Hematopoietic multipotent progenitor cell treated with erythropoietin and hydrocortisone succinate and interleukin-3 and kit ligand, for 15 days (in vitro differentiated cells): ENCODE results near the gene IQCC.

Experiments
- DNase-seq: peaks from one replicate; pipeline ENCODE4 v3.0.0-alpha.2; 2015; ENCODE audit warnings: low spot score

The IQCC gene

GRCh38 chr1:32224285-32224684, 18.8 kb downstream of the IQCC start:
- no peak for DNase-seq

GRCh38 chr1:32228771-32229170, 23.3 kb downstream of the IQCC start:
- DNase-seq: no peak

GRCh38 chr1:32231843-32232432, 26.5 kb downstream of the IQCC start:
- no peak for DNase-seq

DNA sequence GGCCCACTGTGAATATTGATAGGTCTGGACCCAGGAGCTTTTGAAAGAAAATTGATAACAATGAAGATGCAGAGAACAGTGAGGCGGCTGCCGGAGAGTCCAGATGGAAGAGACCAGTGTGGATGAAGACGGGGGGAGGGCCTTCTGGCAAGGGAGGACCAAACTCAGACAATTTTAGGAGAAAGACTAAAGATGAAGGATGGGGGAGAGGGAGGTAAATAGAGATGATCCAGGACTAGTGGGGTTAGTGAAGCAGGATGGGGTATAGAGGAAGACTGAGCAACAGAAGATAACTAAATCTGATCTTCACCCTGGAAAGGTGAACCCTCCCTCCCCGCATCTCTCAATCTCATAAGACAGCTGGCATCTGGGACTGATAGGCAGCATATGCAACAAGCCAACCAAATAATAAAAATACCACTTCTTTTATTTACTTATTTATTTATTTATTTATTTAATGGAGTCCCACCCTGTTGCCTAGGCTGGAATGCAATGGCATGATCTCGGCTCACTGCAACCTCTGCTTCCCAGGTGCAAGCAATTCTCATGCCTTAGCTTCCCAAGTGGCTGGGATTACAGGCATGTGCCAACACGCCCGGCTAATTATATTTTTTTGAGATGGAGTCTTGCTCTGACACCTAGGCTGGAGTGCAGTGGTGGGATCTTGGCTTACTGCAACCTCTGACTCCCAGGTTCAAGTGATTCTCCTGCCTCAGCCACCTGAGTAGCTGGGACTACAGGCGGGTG, 27.3 kb downstream of the IQCC start:
- DNase-seq: no peak

DNA sequence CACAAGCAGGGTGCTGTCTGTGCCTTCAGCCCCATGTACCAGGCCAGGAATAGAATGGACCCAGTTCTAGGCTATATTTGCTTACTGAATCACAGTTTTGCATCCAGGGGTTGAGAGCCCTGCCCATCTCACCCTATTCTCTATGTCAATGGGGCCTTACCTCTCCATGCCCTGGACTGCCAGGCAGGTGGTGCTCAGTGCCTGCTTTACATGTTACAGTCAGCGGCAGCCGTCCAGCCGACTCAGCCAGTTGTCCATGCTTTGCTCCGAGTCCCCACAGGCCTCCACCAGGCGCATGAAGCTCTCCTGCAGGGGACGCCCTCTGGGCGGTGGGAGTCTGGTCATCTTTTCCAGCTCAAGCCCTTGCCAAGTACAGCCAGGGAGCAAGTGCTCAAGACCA, 29.3 kb downstream of the IQCC start:
- DNase-seq: no peak

DNA sequence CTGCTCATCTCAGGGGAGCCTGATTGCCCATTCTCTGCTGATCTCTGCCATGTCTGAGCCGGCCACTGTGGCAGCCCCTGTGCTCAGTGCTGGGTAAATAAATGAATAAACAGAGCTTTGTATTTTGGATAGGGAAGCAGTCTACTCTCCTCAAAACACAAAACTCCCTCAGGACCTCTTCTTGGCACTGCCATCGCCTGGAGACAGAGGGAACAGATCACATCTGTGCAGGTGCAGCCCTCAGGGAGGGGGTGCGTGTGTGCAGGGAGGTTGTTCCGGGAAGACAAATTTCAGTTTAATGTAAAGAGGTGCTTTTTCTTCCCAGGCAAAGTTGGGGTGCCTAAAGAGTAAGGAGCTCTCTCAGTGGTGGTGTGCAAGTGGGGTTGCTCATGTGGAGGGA, 33.9 kb downstream of the IQCC start:
- DNase-seq: no peak

DNA sequence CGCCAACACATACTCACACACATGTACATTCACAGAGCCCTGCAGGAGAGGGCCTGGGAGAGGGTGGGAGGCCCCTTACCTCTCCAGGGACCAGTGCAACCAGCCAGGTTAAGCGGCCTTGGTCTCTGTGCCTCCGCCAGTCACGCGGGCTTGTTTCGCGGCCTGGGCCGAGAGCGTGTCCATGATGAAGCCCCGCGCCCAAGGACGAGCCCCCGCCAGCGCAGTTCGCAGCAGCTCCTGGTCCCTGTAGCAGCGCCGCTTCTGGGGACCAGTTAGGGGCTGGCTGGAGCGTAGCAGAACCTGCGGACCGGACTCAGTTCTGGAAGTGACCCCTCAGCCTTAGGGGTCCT, 34.3 kb downstream of the IQCC start:
- no peak for DNase-seq

- DNase-seq: no peak
These were observed 34.9 kb downstream of the IQCC start for GRCh38 chr1:32240140-32240951.

DNA sequence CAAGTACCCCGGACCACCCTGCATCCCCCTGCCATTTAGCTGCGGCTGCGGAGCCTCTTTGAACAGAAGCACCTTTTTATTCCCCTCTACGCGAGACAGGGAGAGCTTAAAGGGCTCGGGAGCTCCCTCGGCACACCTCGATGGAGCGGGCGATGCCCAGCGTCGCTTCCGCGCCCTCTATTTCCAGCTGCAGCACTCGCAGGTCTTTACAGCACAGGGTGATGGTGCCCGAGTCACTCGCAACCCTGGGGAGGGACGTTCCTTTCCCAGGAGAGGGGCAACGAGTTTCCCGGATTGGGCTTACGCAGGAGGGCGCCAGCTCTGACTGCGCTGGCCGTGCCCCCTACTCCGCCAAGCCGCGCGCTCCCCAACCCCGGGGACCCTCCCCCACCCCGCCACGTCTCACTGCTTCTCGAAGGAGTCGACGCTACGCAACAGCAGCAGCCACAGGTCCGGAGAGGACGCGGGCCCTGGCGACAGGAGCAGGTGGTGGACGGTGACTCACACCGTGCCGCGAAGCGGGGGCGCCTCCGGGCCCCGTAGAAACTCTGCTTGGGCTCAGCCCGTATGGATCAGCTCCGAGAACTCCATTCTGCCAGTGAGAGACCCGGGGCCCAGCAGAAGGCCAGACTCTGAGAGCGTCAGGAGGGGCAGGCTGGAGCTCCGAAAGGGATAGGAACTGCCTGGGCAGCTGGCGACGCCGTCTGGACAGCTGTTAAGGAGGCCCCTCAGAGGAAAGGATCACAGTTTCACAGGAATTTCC, 35.7 kb downstream of the IQCC start:
- DNase-seq: no peak

DNA sequence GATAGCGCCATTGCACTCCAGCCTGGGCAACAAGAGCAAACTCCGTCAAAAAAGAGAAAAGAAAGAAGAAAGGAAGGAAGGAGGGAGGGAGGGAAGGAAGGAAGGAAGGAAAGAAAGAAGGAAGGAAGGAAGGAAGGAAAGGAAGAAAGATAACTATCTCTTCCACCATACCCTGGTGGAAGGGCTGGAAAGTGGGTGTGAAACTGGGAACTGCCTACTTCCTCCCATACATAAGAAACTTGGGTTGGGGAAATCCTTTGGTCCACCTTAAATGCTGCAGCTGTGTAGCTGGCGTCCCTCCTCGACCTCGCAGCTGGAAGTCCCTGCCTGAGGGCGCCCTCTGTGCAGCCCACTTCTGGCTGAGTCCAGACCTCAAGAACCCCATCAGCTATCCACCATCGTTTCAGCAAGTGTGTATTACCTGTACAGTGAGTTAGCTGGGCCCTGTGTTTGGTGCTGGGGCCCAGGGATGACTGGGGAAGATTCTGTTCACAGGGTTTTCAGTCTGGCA, 36.9 kb downstream of the IQCC start:
- DNase-seq: no peak

DNA sequence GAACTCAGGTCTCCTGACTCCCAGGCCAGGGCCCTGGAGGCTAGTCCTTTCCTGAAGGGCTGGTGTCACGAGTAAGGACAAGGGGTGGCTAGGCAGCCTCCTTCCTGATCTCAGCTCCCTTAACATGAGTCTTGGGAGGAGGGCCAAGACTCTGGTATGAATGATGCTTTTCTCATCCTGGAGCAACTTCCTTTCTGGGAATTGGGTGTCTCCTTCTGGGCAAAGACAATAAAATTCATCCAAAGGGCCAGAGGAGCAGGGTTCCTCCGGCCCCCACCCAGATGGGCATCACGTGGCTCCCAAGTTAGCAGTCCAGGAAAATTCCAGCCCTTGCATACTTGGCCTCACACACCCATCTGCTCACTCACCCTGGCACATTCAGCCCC, 41.4 kb downstream of the IQCC start, which contains the start of gene FAM167B:
FAM167B (plus strand) TSS at position 335 of the 386 bp plus-strand sequence. CDS start 200 bp downstream, outside the sequence.
- DNase-seq: no peak

- no peak for DNase-seq
These were observed 42.0 kb downstream of the IQCC start for GRCh38 chr1:32247452-32247851.

DNA sequence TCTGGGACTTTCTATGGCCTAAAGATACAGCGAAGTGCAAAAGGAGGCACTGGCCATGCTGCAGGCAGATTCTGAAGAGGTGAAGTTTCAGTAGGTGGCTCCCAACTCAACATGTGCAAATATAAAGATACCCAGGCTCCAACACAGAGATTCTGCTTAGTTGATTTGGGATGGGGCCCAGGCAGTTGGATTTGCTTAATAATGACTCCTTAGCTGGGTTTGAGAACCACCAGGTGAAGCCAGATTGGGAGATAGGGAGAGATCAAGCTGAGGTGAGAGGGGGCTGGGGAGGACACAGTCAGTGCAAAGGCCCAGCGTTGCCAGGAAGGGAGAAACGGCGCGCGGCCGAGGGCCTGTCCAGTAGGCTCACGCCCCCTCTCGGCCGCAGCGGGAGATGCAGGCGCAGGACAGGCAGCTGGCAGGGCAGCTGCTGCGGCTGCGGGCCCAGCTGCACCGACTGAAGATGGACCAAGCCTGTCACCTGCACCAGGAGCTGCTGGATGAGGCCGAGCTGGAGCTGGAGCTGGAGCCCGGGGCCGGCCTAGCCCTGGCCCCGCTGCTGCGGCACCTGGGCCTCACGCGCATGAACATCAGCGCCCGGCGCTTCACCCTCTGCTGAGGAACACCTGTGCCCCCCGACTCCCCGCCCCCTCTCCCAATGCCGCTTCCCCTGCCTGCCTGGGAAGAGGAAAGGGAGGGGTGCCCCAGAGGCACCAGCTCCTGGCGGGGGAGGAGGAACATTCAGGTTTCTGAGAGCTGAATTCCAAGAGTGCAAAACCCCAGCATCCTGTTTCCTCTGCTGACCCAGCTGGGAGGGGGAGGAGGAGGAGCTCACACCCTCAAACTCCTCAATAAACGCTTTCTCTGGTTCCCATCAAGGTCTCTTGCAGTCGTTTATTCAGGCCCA, 42.8 kb downstream of the IQCC start:
- peak; percentile 75 for DNase-seq

DNA sequence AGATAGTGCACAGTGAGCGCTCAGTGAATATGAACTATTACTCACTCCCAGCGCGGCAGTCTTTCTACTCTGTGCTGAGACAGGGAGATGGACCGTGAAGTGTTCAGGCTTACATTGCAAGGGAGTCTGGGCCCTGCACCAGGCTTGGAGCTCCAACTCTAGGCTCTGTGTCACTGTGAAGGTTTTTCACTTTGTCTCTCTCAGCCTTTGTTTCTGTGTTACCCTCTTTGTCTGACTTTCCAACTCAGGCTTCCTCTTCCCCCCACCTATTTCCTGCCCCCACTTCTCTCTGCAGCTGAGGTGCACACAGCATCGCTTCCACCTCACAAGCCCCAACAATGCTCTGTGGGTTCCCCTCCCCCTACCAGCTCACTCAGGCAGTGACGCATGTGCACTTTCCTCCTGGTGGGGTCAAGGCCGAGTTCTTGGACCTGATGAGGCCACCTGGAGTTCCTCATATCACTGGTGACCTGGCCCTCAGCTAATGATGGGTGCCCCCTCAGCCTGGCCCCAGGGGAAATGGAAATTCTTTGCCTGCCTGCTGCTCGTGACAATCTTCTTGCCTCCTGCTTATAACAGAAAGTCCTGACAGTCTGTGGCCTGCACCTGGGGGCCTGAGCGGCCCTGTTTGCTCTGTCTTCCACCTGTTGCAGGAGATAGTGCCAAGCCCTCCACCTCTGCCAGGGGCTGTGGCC, 44.5 kb downstream of the IQCC start:
- DNase-seq: no peak

DNA sequence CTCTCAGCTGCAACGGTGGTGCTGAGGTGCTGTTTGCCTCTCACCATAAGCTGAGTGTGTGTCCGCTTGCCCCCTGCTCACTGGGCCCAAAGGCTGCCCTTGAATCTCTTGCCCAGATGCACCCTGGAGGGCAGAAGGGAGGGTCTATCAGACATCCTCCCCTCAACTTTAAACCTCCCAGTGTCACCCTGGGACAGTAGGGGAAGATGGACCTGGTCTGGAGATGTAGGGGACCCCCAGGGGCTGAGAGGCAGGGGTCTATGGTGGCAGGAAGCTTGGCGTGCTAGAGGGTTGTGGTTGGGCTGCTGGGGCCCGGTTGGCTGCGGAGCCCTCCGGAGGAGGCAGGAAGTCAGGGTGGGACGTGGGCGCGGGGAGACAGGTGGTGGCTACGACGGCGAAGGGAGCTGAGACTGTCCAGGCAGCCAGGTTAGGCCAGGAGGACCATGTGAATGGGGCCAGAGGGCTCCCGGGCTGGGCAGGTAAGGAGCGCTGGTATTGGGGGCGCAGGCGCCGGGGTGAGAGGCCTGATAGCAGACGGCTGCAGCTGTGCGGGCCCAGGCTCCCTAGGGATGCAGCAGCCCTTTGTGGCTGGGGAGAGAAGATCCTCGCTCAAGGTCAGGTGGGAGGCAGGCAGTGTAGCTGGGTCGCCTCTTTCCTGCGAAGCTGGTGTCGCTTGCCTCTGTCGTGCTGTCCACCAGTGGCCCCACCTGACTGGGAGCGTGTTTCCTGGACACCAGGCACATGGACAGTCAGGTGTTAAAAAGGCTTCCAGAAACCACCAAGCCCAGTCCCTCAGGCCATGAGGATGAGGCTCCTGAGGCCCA, 45.6 kb downstream of the IQCC start, which contains the start of gene LCK:
LCK (plus strand) TSS at position 373 of the 824 bp plus-strand sequence. CDS start 23,065 bp downstream, outside the sequence.
- no peak for DNase-seq

DNA sequence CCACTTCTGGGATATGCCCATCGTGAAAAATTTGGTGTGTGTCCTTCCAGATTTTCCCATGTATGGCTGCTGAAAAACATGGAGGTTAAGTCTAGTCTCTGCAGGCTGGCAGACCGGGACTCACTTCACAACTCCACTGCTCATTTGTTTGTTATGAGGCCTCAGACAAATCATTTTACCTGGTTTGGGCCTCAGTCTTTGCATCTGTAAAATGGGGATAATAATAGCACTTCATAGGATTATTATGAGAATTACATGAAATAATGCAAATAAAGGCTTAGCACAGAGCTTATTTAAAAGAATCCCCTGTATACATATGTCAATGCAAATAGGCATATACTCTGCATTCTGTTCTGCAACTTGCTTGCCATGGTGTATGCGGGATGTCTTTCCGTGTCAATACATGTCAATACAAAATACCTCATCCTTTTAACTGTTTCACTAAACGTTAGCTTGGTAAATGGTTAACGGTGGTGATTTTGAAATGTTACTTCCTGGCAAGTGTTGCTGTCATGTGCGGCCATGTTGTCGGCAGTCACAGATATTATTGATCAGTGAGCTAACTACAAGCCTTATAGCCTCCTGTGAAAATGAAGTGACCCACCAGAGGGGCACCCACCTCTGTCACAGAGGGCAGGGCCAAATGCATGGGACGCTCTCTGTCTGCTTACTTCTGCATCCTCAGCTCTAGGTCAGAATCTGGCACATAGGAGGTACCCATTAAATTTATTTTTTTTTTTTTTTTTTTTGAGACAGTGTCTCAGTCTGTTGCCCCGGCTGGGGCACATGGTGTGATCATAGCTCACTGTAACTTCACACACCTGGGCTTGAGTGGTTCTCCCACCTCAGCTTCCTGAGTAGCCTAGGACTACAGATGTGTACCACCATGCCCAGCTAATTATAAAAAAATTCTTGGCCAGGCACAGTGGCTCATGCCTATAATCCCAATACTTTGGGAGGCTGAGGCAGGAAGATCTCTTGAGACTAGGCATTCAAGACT, 49.9 kb downstream of the IQCC start:
- no peak for DNase-seq

GRCh38 chr1:32256473-32257226, 51.2 kb downstream of the IQCC start:
- no peak for DNase-seq

DNA sequence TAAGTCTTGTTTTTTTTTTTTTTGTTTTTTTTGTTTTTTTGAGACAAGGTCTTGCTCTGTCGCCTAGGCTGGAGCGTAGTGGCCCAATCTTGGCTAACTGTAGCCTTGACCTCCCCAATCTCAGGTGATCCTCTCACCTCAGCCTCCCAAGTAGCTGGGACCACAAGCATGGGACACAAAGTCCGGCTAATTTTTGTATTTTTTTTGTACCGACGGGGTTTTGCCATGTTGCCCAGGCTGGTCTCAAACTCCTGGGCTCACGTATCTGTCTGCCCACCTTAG, 51.7 kb downstream of the IQCC start:
- DNase-seq: no peak
